Ureter (tissue), 1 donor: ENCODE results near the gene ARHGEF10L. TPM values are rescaled to one million over a fixed set of nuclear protein-coding genes. Genes with fewer than 3 reads are reported as not detected.
"Not testable (repeated sequence)": the region's sequence is repeated elsewhere in the genome, so short reads cannot be mapped to it uniquely, and the experiment has no call there.

Experiments used
- DNase-seq: peaks from one replicate; pipeline ENCODE4 v3.0.0-alpha.2; 2020; ENCODE audit warnings: low spot score
- total RNA-seq: library from RNA; stranded (reverse); gene quantifications from one replicate; pipeline ENCODE4 v1.2.4, GENCODE V29; 2023
- donor health status: DM: yes; HTN: yes; CAD: no.

The ARHGEF10L gene
- 166 TPM for total RNA-seq

- DNase-seq = no peak
Measured at GRCh38 chr1:17539477-17540254, at the start of gene ARHGEF10L. Gene ARHGEF10L (plus strand): TSS chr1:17539698. CDS start chr1:17580596, 40,898 bp downstream.

GRCh38 chr1:17489768-17490417, 49.6 kb upstream of the ARHGEF10L start:
- DNase-seq = not testable (repeated sequence)

- not testable (repeated sequence) for DNase-seq
Measured at GRCh38 chr1:17490667-17491066, 48.8 kb upstream of the ARHGEF10L start.

- DNase-seq = peak; percentile 53
Measured at GRCh38 chr1:17494114-17494729, 45.3 kb upstream of the ARHGEF10L start.

GRCh38 chr1:17496419-17496818, 43.1 kb upstream of the ARHGEF10L start:
- no peak for DNase-seq

GRCh38 chr1:17498214-17498613, 41.3 kb upstream of the ARHGEF10L start:
- DNase-seq = no peak

- DNase-seq = peak; percentile 90
Measured at GRCh38 chr1:17502326-17502778, 37.1 kb upstream of the ARHGEF10L start.

- no peak for DNase-seq
Measured at GRCh38 chr1:17503146-17503545, 36.4 kb upstream of the ARHGEF10L start.

- not testable (repeated sequence) for DNase-seq
Measured at GRCh38 chr1:17507200-17507599, 32.3 kb upstream of the ARHGEF10L start.

- DNase-seq = no peak
Measured at GRCh38 chr1:17507915-17508314, 31.6 kb upstream of the ARHGEF10L start.

GRCh38 chr1:17509363-17509762, 30.1 kb upstream of the ARHGEF10L start:
- no peak for DNase-seq

- no peak for DNase-seq
Measured at GRCh38 chr1:17510138-17510537, 29.4 kb upstream of the ARHGEF10L start.

- DNase-seq = no peak
Measured at GRCh38 chr1:17511188-17511587, 28.3 kb upstream of the ARHGEF10L start.

- no peak for DNase-seq
Measured at GRCh38 chr1:17513131-17513530, 26.4 kb upstream of the ARHGEF10L start.

- DNase-seq = no peak
Measured at GRCh38 chr1:17514776-17515175, 24.7 kb upstream of the ARHGEF10L start.

- no peak for DNase-seq
Measured at GRCh38 chr1:17515902-17516301, 23.6 kb upstream of the ARHGEF10L start.

GRCh38 chr1:17516303-17517214, 22.9 kb upstream of the ARHGEF10L start:
- no peak for DNase-seq

- peak; percentile 86 for DNase-seq
Measured at GRCh38 chr1:17520041-17520440, 19.5 kb upstream of the ARHGEF10L start.

GRCh38 chr1:17520473-17521319, 18.8 kb upstream of the ARHGEF10L start:
- no peak for DNase-seq

- DNase-seq = peak; percentile 76
Measured at GRCh38 chr1:17521946-17522612, 17.4 kb upstream of the ARHGEF10L start.
